Endothelial cell (in vitro differentiated cells): Measurements from ENCODE around the gene TMEM18. TPM values are rescaled to one million over a fixed set of nuclear protein-coding genes. Genes with fewer than 3 reads are reported as not detected.

Experiments used
- DNase-seq: peaks from one replicate; pipeline ENCODE4 v3.0.0; 2021; ENCODE audit warnings: low spot score
- H3K27ac Mint-ChIP-seq: one replicate; pipeline ENCODE4 v1.8.0; 2021; ENCODE audit warnings: mixed read lengths, inconsistent platforms; ENCODE audit not compliant: unreplicated experiment
- H3K27me3 Mint-ChIP-seq: one replicate; pipeline ENCODE4 v1.8.0; 2021; ENCODE audit warnings: mild to moderate bottlenecking, moderate library complexity, mixed read lengths, inconsistent platforms; ENCODE audit not compliant: unreplicated experiment
- H3K36me3 Mint-ChIP-seq: one replicate; pipeline ENCODE4 v1.8.0; 2021; ENCODE audit warnings: mild to moderate bottlenecking, low read depth, mixed read lengths, inconsistent platforms; ENCODE audit not compliant: unreplicated experiment
- H3K4me1 Mint-ChIP-seq: one replicate; pipeline ENCODE4 v1.8.0; 2021; ENCODE audit warnings: mild to moderate bottlenecking, mixed read lengths, inconsistent platforms; ENCODE audit not compliant: unreplicated experiment
- H3K4me3 Mint-ChIP-seq: one replicate; pipeline ENCODE4 v1.8.0; 2021; ENCODE audit warnings: mild to moderate bottlenecking, mixed read lengths, inconsistent platforms; ENCODE audit not compliant: unreplicated experiment
- H3K9me3 Mint-ChIP-seq: one replicate; pipeline ENCODE4 v1.8.0; 2021; ENCODE audit warnings: mixed read lengths, inconsistent platforms; ENCODE audit not compliant: unreplicated experiment
- total RNA-seq: library from RNA; stranded (reverse); fragmentation: NEBNext Ultra II Directional; extraction: Animal tissue kit (Norgen Biotek cat#: 25700); gene quantifications from one replicate; pipeline ENCODE4 v1.2.1, GENCODE V29; 2021; ENCODE audit not compliant: unreplicated experiment
- TF ChIP-seq, protein P1 (sequence below): fragments of 200-600 bp; sonication (generic); IDR thresholded peaks from one replicate; pipeline ENCODE4 v1.5.0; 2021; ENCODE audit warnings: antibody characterized with exemption; ENCODE audit not compliant: unreplicated experiment

The TMEM18 gene
- total RNA-seq, 1 donor from 2014 or later, result 26.3 TPM

GRCh38 chr2:714005-714741 is 37.0 kb upstream of the TMEM18 start:
- TF ChIP-seq, protein P1, sequence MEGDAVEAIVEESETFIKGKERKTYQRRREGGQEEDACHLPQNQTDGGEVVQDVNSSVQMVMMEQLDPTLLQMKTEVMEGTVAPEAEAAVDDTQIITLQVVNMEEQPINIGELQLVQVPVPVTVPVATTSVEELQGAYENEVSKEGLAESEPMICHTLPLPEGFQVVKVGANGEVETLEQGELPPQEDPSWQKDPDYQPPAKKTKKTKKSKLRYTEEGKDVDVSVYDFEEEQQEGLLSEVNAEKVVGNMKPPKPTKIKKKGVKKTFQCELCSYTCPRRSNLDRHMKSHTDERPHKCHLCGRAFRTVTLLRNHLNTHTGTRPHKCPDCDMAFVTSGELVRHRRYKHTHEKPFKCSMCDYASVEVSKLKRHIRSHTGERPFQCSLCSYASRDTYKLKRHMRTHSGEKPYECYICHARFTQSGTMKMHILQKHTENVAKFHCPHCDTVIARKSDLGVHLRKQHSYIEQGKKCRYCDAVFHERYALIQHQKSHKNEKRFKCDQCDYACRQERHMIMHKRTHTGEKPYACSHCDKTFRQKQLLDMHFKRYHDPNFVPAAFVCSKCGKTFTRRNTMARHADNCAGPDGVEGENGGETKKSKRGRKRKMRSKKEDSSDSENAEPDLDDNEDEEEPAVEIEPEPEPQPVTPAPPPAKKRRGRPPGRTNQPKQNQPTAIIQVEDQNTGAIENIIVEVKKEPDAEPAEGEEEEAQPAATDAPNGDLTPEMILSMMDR, result peak; percentile 73
- no peaks in the 10 kb centered on the region for H3K36me3 Mint-ChIP-seq
- H3K4me1 Mint-ChIP-seq, result peaks cover 5% of the 10 kb centered on the region
- DNase-seq, result peak; percentile 70
- no peaks in the 10 kb centered on the region for H3K9me3 Mint-ChIP-seq
- no peak overlapping the region for H3K4me3 Mint-ChIP-seq
- H3K27me3 Mint-ChIP-seq, result peaks cover 4% of the 10 kb centered on the region
- H3K27ac Mint-ChIP-seq, result no peak overlapping the region

GRCh38 chr2:710867-711665 is 33.9 kb upstream of the TMEM18 start:
- DNase-seq, result no peak
- Mint-ChIP-seq H3K27me3 (peaks cover 4% of the 10 kb centered on the region), H3K4me3 (no peak overlapping the region), H3K9me3 (no peaks in the 10 kb centered on the region), H3K4me1 (peaks cover 5% of the 10 kb centered on the region), H3K36me3 (no peaks in the 10 kb centered on the region), H3K27ac (no peak overlapping the region)
- TF ChIP-seq, protein P1, result no peak

GRCh38 chr2:709138-709765 is 32.0 kb upstream of the TMEM18 start:
- TF ChIP-seq, protein P1, result no peak
- Mint-ChIP-seq H3K27me3 (no peaks in the 10 kb centered on the region), H3K9me3 (no peaks in the 10 kb centered on the region), H3K36me3 (no peaks in the 10 kb centered on the region), H3K4me3 (no peak overlapping the region), H3K27ac (no peak overlapping the region), H3K4me1 (peaks cover 3% of the 10 kb centered on the region)
- no peak for DNase-seq

- no peak overlapping the region for H3K27ac Mint-ChIP-seq
- peaks cover 3% of the 10 kb centered on the region for H3K4me1 Mint-ChIP-seq
- DNase-seq, result no peak
- H3K36me3 Mint-ChIP-seq, result no peaks in the 10 kb centered on the region
- no peaks in the 10 kb centered on the region for H3K9me3 Mint-ChIP-seq
- no peaks in the 10 kb centered on the region for H3K27me3 Mint-ChIP-seq
- H3K4me3 Mint-ChIP-seq, result no peak overlapping the region
- TF ChIP-seq, protein P1, result no peak
Measured at GRCh38 chr2:708667-709066, 31.5 kb upstream of the TMEM18 start.
